WI38 (cell line): ENCODE results near the gene KRTAP9-4.

Experiments
- H3K4me3 ChIP-seq: 2 replicates; pipeline ENCODE4 v1.5.1; 2011; ENCODE audit warnings: low read depth, mild to moderate bottlenecking, control low read depth, low read length
- TF ChIP-seq, protein P1 (sequence below): IDR thresholded peaks from 2 replicates; pipeline ENCODE4 v1.5.1; 2012; ENCODE audit warnings: low read depth, mild to moderate bottlenecking, control low read depth, low read length

KRTAP9-4 gene

DNA sequence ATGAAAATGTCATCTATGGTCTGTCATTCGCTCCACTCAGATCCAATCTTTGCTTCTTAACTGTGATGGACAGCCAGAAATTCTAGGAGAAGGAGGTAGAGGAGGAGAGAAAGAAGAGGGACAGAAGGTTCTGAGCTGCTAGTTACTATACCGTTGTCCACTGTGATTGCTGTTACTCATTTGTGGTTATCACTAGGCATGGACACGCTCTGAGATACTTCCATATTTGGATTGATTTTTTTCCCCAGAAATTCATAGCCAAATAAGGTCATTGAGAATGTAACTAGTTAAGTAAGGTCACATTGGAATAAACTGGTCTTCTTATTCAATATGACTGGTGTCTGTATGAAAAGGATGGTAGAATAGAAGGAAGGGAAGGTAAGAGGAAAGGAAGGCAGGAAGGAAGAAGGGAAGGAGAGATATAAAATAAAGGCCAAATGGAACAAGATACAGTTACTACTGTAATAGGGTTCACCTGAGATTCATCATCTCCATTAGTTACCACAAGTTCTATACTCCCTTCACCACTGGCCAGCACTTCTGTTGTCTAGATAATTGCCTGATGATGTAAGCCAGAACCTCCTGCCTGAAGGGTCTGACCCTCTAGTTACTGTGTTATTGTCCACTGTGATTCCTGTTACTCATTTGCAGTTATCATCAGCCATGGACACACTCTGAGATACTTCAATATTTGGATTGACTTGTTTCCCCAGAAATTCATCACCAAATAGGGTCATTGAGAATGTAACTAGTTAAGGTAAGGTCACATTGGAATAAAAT is 28.9 kb downstream of the KRTAP9-4 start:
- TF ChIP-seq, protein P1, sequence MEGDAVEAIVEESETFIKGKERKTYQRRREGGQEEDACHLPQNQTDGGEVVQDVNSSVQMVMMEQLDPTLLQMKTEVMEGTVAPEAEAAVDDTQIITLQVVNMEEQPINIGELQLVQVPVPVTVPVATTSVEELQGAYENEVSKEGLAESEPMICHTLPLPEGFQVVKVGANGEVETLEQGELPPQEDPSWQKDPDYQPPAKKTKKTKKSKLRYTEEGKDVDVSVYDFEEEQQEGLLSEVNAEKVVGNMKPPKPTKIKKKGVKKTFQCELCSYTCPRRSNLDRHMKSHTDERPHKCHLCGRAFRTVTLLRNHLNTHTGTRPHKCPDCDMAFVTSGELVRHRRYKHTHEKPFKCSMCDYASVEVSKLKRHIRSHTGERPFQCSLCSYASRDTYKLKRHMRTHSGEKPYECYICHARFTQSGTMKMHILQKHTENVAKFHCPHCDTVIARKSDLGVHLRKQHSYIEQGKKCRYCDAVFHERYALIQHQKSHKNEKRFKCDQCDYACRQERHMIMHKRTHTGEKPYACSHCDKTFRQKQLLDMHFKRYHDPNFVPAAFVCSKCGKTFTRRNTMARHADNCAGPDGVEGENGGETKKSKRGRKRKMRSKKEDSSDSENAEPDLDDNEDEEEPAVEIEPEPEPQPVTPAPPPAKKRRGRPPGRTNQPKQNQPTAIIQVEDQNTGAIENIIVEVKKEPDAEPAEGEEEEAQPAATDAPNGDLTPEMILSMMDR, result no peak
- no peak overlapping the region for H3K4me3 ChIP-seq

DNA sequence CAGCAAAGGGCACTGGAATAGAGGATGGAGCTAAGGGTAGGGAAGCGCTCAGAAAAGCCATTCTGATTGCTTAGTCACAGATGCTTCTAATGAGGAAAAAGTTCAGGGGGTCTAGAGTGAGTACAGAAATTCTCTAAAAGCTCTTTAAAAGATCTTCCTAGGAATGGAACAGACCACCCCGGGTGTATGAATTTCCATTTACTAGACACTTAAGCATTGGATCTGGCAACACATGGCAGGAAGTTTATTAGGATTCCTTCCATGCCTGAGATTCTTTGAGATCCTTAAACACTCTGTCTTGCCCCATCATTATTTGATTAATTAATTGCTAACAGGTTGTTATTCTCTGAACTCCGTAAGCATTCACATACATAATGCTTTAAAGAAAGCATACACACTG is 34.6 kb downstream of the KRTAP9-4 start:
- TF ChIP-seq, protein P1, result no peak

DNA sequence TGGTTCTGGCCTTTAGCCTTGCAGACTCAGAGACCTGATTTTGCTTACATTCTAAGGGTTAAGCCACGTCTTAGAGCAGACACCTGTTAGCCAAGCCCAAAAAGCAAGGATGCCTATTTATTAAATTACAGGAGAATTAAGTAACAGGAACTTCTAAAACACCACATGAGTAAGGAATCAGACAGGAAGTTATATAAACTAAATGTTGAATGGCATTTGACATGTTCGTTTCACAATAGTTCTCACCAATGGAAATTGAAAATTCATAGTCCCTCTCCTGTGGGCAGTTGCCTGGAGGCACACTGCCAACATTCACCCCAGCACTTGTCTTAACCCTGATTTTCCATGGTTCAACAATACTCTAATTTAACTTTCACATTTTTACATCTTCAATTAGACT is 35.1 kb downstream of the KRTAP9-4 start:
- TF ChIP-seq, protein P1, result no peak
- no peak overlapping the region for H3K4me3 ChIP-seq

More for the DNA sequence above, 34.6 kb downstream of the KRTAP9-4 start:
- no peak overlapping the region for H3K4me3 ChIP-seq

DNA sequence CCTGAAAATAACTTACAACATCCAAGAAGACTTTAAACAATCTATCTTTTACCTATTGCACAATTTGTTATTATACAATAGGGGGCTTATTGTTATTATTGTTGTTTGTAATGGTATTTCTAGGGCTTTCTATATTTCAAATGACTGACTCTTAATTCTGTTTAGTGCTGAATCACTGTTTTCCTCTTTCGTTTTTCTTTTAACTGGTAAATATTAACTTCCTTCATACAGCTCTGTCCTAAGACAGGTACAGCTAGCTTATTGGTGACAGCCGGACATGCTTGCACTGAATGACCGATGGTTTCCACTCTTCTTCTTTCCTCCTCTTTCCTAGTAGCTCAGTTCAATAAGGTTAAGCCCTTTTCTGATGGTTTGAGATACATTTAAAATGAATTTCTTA is 37.6 kb downstream of the KRTAP9-4 start:
- TF ChIP-seq, protein P1, result no peak
- H3K4me3 ChIP-seq, result no peak overlapping the region

DNA sequence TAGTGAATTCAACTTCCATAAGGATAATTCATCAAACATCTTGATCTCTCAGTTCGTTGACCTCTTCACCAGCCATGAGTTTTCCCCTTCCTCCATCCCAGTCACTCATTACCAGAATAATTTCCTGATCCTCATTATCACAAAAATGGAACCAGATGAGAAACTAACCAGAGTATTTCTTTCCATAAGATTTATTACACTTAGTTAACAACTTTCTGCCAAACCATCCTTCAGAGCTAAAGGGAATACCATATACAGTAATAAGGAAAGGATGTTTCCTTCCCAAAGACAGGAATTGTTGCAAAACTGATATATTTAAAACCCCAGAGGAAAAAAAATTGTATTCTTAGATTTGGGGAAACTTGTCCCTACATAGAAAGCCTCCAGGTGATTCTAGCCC is 44.5 kb downstream of the KRTAP9-4 start:
- no peak overlapping the region for H3K4me3 ChIP-seq
- TF ChIP-seq, protein P1, result no peak

DNA sequence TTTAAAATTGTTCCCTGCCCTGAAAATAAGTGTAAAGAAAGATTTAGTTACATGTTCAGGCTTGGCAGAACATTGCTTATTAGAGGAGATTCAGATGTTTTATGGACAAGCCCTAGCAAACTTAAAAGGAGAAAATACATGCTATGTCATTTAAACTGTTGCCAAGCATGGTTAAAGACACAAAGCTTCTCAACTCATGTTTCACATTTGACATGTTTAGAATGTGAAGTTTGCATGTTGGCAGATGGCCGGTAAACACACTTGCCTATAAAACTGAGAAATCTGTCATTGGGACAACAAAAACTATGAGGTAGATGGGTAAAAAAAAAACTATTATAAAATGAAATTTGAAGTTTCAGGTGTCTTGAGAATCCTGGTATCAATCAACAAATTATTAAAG is 47.4 kb downstream of the KRTAP9-4 start:
- TF ChIP-seq, protein P1, result no peak
- H3K4me3 ChIP-seq, result no peak overlapping the region

DNA sequence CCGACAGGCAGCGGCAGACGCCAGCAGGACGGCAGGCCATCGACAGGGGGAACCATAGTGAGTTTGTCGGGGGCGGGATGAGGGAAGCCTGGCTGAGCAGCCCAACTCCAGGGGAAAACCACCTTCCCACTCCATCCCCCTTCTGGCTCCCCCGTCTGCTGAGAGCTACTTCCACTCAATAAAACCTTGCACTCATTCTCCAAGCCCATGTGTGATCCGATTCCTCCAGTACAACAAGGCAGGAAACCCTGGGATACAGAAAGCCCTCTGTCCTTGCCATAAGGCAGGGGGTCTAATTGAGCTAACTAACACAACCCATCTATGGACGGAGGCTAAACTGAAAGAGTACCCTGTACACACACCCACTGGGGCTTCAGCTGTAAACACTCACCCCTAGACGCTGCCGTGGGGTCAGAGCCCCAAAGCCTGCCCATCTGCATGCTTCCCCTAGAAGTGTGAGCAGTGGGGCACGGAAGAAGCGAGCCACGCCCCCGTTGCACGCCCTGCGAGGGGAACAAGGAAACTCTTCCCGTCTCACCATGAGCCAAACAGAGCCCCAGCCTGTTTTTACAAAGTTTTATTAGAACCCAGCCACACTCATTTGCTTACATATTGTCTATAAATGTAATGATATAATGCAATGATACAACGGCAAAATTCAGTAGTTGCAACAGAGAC is 49.1 kb downstream of the KRTAP9-4 start:
- TF ChIP-seq, protein P1, result no peak
- no peak overlapping the region for H3K4me3 ChIP-seq
